ENCODE results near the gene MIPOL1. TPM values are rescaled to one million over a fixed set of nuclear protein-coding genes. Genes with fewer than 3 reads are reported as not detected.

The MIPOL1 gene
- total and polyA plus RNA-seq, 2 of the 13 experiments (the other 11 are each of a cell fraction or from before 2014, with no cell fraction given) = 8.6 to 34.2 TPM

DNA sequence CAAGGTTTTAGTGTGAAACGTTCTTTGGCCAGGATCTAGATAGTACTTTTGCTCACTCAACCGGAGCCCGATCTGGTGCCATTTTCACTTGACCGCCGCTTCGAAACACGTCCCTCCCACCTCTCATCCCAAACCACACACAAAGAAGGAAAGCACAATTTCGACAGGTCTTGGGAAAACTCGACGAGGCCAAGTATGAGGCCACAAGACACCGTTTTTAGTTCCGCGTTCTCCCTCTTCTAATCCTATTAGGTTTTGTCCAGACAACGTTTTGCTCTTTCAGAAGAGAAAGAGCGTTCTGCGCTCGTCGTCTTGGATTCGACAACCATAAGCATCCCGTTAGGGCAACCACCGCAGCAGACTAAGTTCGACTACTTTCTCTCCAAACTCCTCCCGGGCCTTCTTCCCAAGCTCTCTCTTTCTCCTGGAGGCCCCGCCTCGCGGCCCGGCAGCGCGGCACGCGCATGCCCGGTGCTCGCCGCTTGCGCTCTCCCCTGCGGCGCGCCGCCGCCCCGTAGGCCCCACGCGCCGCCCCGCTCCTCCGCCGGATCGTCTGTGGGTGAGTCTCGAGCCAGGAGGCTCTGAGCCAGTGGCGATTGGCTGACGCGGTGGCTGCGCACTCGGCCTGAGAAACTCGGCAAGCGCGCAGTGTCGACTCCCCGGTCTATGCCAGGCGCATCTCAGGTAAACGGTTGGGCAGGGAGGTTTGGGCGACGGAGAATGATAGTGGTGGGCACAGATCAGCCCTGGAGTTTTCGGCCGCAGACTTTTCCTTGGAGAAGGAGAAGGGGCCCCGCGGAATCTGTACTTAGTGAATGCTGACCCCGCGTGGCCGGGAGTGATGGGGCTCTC is at the start of gene MIPOL1 (continued):
- TF ChIP-seq, protein P1, sequence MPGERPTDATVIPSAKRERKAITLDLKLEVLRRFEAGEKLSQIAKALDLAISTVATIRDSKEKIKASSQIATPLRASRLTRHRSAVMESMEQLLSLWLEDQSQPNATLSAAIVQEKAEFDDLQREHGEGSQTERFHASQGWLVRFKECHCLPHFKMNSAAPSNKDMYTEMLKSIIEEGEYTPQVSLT (CRISPR knock-in tag; IDR thresholded peaks at IDR 0.05; ENCODE audit: borderline replicate concordance, low read depth) = no peak; the same call in none of the 2 replicates
- TF ChIP-seq, protein P2, sequence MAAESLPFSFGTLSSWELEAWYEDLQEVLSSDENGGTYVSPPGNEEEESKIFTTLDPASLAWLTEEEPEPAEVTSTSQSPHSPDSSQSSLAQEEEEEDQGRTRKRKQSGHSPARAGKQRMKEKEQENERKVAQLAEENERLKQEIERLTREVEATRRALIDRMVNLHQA (CRISPR knock-in tag; IDR thresholded peaks at IDR 0.05) = no peak
- no peak for TF ChIP-seq ZNF496 (CRISPR knock-in tag; IDR thresholded peaks at IDR 0.05; ENCODE audit: insufficient replicate concordance)
- TF ChIP-seq ZNF383 (CRISPR knock-in tag; IDR thresholded peaks at IDR 0.05; ENCODE audit: borderline replicate concordance) = no peak
- peak; percentile 11; the same call in 1 of the 2 replicates for TF ChIP-seq XBP1 (CRISPR knock-in tag; IDR thresholded peaks at IDR 0.05)
- peak; percentile 90; the same call in 1 of the 2 replicates for TF ChIP-seq SMAD9 (CRISPR knock-in tag; IDR thresholded peaks at IDR 0.05)
- peak; percentile 70; the same call in 1 of the 2 replicates for TF ChIP-seq ZNF780A (CRISPR knock-in tag; IDR thresholded peaks at IDR 0.05)
- TF ChIP-seq, protein P3, sequence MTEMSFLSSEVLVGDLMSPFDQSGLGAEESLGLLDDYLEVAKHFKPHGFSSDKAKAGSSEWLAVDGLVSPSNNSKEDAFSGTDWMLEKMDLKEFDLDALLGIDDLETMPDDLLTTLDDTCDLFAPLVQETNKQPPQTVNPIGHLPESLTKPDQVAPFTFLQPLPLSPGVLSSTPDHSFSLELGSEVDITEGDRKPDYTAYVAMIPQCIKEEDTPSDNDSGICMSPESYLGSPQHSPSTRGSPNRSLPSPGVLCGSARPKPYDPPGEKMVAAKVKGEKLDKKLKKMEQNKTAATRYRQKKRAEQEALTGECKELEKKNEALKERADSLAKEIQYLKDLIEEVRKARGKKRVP (CRISPR knock-in tag; IDR thresholded peaks at IDR 0.05) = peak in 1 of 2 experiments; percentile 66; a peak in 2 of 4 replicates
- peak; percentile 97 for TF ChIP-seq POLR2AphosphoS5 (IDR thresholded peaks at IDR 0.05; ENCODE audit: low read depth, low read length)
- peak; percentile 92 for TF ChIP-seq CENPT (CRISPR knock-in tag; IDR thresholded peaks at IDR 0.05; ENCODE audit: low read depth)
- no peak; a peak in 1 of 4 replicates for TF ChIP-seq NR2F1 (CRISPR knock-in tag; IDR thresholded peaks at IDR 0.05)
- TF ChIP-seq, protein P4, sequence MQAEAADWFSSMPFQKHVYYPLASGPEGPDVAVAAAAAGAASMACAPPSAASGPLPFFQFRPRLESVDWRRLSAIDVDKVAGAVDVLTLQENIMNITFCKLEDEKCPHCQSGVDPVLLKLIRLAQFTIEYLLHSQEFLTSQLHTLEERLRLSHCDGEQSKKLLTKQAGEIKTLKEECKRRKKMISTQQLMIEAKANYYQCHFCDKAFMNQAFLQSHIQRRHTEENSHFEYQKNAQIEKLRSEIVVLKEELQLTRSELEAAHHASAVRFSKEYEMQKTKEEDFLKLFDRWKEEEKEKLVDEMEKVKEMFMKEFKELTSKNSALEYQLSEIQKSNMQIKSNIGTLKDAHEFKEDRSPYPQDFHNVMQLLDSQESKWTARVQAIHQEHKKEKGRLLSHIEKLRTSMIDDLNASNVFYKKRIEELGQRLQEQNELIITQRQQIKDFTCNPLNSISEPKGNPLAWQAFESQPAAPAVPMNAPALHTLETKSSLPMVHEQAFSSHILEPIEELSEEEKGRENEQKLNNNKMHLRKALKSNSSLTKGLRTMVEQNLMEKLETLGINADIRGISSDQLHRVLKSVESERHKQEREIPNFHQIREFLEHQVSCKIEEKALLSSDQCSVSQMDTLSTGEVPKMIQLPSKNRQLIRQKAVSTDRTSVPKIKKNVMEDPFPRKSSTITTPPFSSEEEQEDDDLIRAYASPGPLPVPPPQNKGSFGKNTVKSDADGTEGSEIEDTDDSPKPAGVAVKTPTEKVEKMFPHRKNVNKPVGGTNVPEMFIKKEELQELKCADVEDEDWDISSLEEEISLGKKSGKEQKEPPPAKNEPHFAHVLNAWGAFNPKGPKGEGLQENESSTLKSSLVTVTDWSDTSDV (CRISPR knock-in tag; IDR thresholded peaks at IDR 0.05) = peak; percentile 94
- peak; percentile 67; the same call in 1 of the 2 replicates for TF ChIP-seq PAWR (CRISPR knock-in tag; IDR thresholded peaks at IDR 0.05; ENCODE audit: borderline replicate concordance)
- TF ChIP-seq BCL6 (CRISPR knock-in tag; IDR thresholded peaks at IDR 0.05) = peak; percentile 80
- no peak; the same call in none of the 2 replicates for TF ChIP-seq HDAC6 (IDR thresholded peaks at IDR 0.05; ENCODE audit: low read depth, low read length)
- TF ChIP-seq NFE2 (CRISPR knock-in tag; IDR thresholded peaks at IDR 0.05) = no peak
- peak; percentile 67 for TF ChIP-seq ZMYM3 (CRISPR knock-in tag; IDR thresholded peaks at IDR 0.05)
- no peak for TF ChIP-seq ZNF253 (CRISPR knock-in tag; IDR thresholded peaks at IDR 0.05; ENCODE audit: borderline replicate concordance)
- peak; percentile 94 for TF ChIP-seq RBM39 (IDR thresholded peaks at IDR 0.05; ENCODE audit: low read depth, low read length, poor library complexity, severe bottlenecking)
- no peak for TF ChIP-seq TGIF2 (CRISPR knock-in tag; IDR thresholded peaks at IDR 0.05)
- TF ChIP-seq FOXP1 (IDR thresholded peaks at IDR 0.05) = no peak
- 0 out of 2 replicates have a peak, but pooled peaks have one; percentile 10 for TF ChIP-seq FOXP1 (CRISPR knock-in tag; IDR thresholded peaks at IDR 0.05)
- peak; percentile 14; the same call in 1 of the 2 replicates for TF ChIP-seq ZNF121 (CRISPR knock-in tag; IDR thresholded peaks at IDR 0.05)
- TF ChIP-seq ZNF879 (CRISPR knock-in tag; IDR thresholded peaks at IDR 0.05) = peak; percentile 92
- peak; percentile 53; the same call in 1 of the 2 replicates for TF ChIP-seq ZNF713 (CRISPR knock-in tag; IDR thresholded peaks at IDR 0.05)
- peak; percentile 83; the same call in 1 of the 2 replicates for TF ChIP-seq MEIS1 (CRISPR knock-in tag; IDR thresholded peaks at IDR 0.05; ENCODE audit: borderline replicate concordance)
